ENCODE measurements around the gene ALB.
A peak's percentile ranks its signal among the peaks of the same experiment; 100 is the strongest.
"Not testable (repeated sequence)": the region's sequence is repeated elsewhere in the genome, so short reads cannot be mapped to it uniquely, and the experiment has no call there.

The ALB gene

DNA sequence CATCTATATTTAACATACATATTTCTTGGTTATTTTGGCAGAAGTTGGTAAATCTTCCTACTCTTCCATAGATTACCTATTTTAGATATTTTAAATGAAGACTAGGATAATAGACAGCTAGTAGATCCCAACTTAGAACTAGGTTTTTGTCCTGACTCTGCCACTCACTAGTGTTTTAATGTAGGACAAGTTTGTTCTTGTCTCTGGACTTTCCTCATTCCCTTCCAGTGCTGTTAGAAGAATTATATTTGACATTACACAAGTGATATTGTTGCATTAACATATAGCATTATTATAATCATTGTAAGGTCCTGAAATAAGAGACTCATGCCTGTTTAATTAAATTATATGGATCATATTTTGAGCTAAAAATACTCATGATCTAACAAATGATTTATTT, 24.1 kb upstream of the ALB start:
- POLR2A ChIA-PET (ENCODE audit: low non-redundant PET), result no interaction called here
- TF ChIP-seq, protein P1, sequence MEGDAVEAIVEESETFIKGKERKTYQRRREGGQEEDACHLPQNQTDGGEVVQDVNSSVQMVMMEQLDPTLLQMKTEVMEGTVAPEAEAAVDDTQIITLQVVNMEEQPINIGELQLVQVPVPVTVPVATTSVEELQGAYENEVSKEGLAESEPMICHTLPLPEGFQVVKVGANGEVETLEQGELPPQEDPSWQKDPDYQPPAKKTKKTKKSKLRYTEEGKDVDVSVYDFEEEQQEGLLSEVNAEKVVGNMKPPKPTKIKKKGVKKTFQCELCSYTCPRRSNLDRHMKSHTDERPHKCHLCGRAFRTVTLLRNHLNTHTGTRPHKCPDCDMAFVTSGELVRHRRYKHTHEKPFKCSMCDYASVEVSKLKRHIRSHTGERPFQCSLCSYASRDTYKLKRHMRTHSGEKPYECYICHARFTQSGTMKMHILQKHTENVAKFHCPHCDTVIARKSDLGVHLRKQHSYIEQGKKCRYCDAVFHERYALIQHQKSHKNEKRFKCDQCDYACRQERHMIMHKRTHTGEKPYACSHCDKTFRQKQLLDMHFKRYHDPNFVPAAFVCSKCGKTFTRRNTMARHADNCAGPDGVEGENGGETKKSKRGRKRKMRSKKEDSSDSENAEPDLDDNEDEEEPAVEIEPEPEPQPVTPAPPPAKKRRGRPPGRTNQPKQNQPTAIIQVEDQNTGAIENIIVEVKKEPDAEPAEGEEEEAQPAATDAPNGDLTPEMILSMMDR (conservative IDR thresholded peaks at IDR 0.05; ENCODE audit: low read depth), result no peak
- peak; percentile 11 for DNase-seq (ENCODE audit: low spot score)
- H3K27ac ChIP-seq, result no peak overlapping the region
- CTCF ChIA-PET, result interaction anchor here (1.0 kb wide), 1 partner anchor 12 kb away, joined by 5 read pairs; no protein-coding TSS in a partner anchor

DNA sequence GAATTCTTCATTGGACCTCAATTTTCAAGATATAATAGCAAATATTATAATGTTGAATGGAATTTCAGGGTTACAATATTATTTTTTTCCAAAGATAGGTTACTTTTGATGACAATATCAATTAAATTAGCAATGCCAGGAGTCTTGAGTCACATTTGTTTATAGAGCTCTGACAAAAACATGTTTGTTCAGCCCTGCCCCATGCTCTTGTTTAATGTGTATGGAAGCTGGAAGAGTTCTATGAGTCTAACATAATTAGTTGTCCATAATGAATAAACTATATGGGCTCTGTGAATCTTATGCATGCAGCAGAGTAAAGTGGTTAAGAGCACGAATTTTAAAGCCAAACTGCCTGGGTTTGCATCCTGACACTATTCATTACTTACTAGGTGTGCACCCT, 22.9 kb upstream of the ALB start:
- POLR2A ChIA-PET (ENCODE audit: low non-redundant PET), result no interaction called here

DNA sequence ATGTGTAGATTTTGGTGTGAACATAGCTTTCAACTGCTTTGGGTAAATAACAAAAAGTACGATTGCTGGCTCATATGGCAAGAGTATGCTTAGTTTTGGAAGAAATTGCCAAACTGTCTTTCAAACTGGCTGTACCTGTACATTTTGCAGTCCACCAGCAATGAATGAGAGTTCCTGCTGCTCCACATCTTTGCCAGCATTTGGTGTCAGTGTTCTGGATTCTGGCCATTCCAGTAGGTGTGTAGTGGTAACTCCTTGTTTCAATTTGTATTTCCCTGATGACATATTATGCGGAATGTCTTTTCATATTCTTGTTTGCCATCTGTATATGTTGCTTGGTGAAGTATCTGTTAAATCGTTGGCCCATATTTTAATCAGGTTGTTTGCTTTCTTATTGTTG, 20.6 kb upstream of the ALB start:
- CTCF ChIA-PET, result interaction anchor here (0.7 kb wide), 1 partner anchor 41 kb away, joined by 3 read pairs; no protein-coding TSS in a partner anchor
- H3K27ac ChIP-seq, result no peak overlapping the region
- POLR2A ChIA-PET (ENCODE audit: low non-redundant PET), result no interaction called here
- TF ChIP-seq, protein P1 (conservative IDR thresholded peaks at IDR 0.05; ENCODE audit: low read depth), result no peak
- DNase-seq (ENCODE audit: low spot score), result no peak

More for the DNA sequence above, 22.9 kb upstream of the ALB start:
- CTCF ChIA-PET, result no interaction called here
- no peak for DNase-seq (ENCODE audit: low spot score)
- TF ChIP-seq, protein P1 (conservative IDR thresholded peaks at IDR 0.05; ENCODE audit: low read depth), result no peak
- no peak overlapping the region for H3K27ac ChIP-seq

DNA sequence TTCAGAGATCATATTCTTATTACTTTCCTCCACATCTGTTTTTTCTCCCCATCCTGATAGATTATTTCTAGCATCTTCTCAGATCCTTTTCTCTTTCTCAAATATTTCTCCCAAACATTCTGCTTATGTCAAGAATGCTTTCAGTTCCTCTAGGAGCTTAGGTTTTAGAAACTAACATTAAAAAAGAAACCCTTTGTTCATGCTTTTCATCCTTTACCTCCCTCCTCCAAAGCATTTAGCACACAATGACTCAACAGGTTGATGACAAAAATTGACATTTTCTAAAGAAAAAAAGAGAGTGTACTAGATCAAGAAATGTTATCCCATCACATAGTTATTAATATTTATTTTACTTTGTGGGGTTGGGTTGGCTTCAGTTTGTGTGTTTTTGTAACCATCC, 16.5 kb upstream of the ALB start:
- TF ChIP-seq, protein P1 (conservative IDR thresholded peaks at IDR 0.05; ENCODE audit: low read depth), result no peak
- CTCF ChIA-PET, result interaction anchor here (0.6 kb wide), 1 partner anchor 54 kb away, joined by 4 read pairs; no protein-coding TSS in a partner anchor
- DNase-seq (ENCODE audit: low spot score), result no peak
- no peak overlapping the region for H3K27ac ChIP-seq
- POLR2A ChIA-PET (ENCODE audit: low non-redundant PET), result no interaction called here

DNA sequence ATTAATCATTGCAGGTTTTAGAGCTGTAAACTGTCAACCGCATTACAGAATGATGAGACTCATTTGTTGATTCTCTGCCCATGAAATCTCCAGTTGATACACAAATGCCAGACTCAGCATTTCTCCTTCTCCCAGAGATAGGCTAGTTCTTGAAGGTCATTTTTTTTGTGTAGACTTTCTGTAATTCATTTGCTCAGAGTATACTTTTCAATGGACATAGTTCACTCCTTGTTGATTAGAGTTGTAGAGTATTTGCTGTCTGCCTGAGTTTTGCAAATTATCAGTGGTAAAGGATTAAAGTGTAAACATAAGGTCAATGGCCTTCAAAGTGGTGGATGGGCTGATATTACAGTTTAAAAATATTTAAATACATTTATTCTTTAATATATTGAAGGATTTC, 15.2 kb upstream of the ALB start:
- ChIA-PET POLR2A (ENCODE audit: low non-redundant PET) (no interaction called here), CTCF (no interaction called here)
- DNase-seq (ENCODE audit: low spot score), result no peak
- no peak overlapping the region for H3K27ac ChIP-seq
- TF ChIP-seq, protein P1 (conservative IDR thresholded peaks at IDR 0.05; ENCODE audit: low read depth), result no peak

DNA sequence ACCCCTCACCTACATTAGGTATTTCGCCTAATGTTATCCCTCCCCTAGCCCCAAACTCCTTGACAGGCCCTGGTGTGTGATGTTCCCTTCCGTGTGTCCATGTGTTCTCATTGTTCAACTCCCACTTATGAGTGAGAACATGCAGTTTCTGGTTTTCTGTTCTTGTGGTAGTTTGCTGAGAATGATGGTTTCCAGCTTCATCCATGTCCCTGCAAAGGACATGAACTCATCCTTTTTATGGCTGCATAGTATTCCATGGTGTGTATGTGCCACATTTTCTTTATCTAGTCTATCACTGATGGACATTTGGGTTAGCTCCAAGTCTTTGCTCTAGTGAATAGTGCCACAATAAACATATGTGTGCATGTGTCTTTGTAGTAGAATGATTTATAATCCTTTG, 14.4 kb upstream of the ALB start:
- H3K27ac ChIP-seq; POLR2A ChIA-PET (ENCODE audit: low non-redundant PET); DNase-seq (ENCODE audit: low spot score); CTCF ChIA-PET: not testable (repeated sequence)

DNA sequence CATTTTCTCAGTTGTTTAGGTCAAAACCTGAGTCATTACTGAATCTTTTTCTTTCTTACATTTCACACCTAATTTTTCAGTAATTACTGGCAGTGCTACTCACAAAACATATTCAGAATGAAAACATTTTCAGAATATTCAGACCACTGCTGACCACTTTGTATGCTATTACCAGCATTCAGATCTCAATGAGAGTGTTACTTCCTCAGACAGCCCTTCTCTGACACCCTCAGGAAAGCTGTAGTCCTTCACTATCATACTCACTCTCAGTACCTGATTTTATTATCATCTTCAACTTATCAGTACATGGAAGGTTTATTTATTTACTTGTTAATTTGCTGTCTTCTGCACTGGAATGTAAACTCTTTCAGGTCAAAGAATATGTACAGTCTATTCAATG, 12.3 kb upstream of the ALB start:
- no peak overlapping the region for H3K27ac ChIP-seq
- ChIA-PET POLR2A (ENCODE audit: low non-redundant PET) (no interaction called here), CTCF (no interaction called here)
- DNase-seq (ENCODE audit: low spot score), result no peak
- TF ChIP-seq, protein P1 (conservative IDR thresholded peaks at IDR 0.05; ENCODE audit: low read depth), result no peak
